H1 (cell line): ENCODE measurements around the gene QRICH1. TPM values are rescaled to one million over a fixed set of nuclear protein-coding genes. Genes with fewer than 3 reads are reported as not detected.

Experiments
- CTCF ChIA-PET: fragments of 300-600 bp; sonication (Branson Sonifier 250); formaldehyde crosslinking; loops from one replicate; lab custom pipeline; 2021; ENCODE audit not compliant: partially characterized antibody; lab: Charles Lee
- POLR2A ChIA-PET: fragments of 300-600 bp; sonication (Branson Sonifier 250); formaldehyde crosslinking; loops from one replicate; lab custom pipeline; 2021; ENCODE audit warnings: inconsistent platforms; ENCODE audit not compliant: partially characterized antibody; lab: Charles Lee
- DNase-seq, 2 experiments: peaks; one replicate each; pipeline versions ENCODE4 v3.0.0 to v3.0.0-alpha.2; 2010 to 2022; ENCODE audit warnings: low spot score in 2 of 2, low read depth in 1 of 2, mixed read lengths in 1 of 2
- FAIRE-seq: peaks from 2 replicates; lab custom pipeline; 2011; peaks lifted over from hg19 to GRCh38; lab: Jason Lieb, UNC
- H2AFZ ChIP-seq: 2 replicates; pipeline ENCODE4 v1.8.1; 2012; ENCODE audit warnings: low read length, inconsistent platforms
- H2AK5ac ChIP-seq: 2 replicates; pipeline ENCODE4 v1.6.1; 2013; ENCODE audit warnings: low read depth, low read length
- H2BK120ac ChIP-seq: replicated peaks from 2 replicates; pipeline ENCODE3; 2013; ENCODE audit warnings: low read depth, low read length, inconsistent platforms
- H2BK12ac ChIP-seq: 2 replicates; pipeline ENCODE4 v1.6.1; 2013; ENCODE audit warnings: low read depth, low read length
- H2BK15ac ChIP-seq: 2 replicates; pipeline ENCODE4 v1.6.1; 2013; ENCODE audit warnings: low read length
- H2BK20ac ChIP-seq: 2 replicates; pipeline ENCODE4 v1.6.1; 2013; ENCODE audit warnings: low read length
- H2BK5ac ChIP-seq: 2 replicates; pipeline ENCODE4 v1.6.1; 2013; ENCODE audit warnings: low read depth, low read length
- H3K14ac ChIP-seq: 2 replicates; pipeline ENCODE4 v1.6.1; 2013; ENCODE audit warnings: inconsistent platforms; ENCODE audit not compliant: insufficient read length
- H3K18ac ChIP-seq: 2 replicates; pipeline ENCODE4 v1.6.1; 2013; ENCODE audit warnings: low read length; ENCODE audit errors: extremely low read depth
- H3K23ac ChIP-seq: 2 replicates; pipeline ENCODE4 v1.6.1; 2013; ENCODE audit warnings: inconsistent platforms; ENCODE audit not compliant: insufficient read length
- H3K23me2 ChIP-seq: 2 replicates; pipeline ENCODE4 v1.6.1; 2013; ENCODE audit warnings: low read depth, low read length
- H3K27ac ChIP-seq: 2 replicates; pipeline ENCODE4 v1.6.1; 2011; ENCODE audit warnings: low read depth, low read length, inconsistent platforms
- H3K27me3 ChIP-seq, 4 experiments: replicated peaks in 1 of 4; 1 replicate in 1 of 4; 2 replicates in 3 of 4; pipeline versions ENCODE4 v1.6.1 to v1.8.1; 2011 to 2013; ENCODE audit warnings: low read length in 3 of 4, mild to moderate bottlenecking in 3 of 4, inconsistent platforms in 2 of 4, mixed read lengths in 2 of 4, moderate library complexity in 1 of 4; ENCODE audit not compliant: control insufficient read depth in 3 of 4, insufficient read depth in 3 of 4; ENCODE audit errors: extremely low read depth in 1 of 4
- H3K36me3 ChIP-seq, 4 experiments: 2 replicates each; pipeline versions ENCODE4 v1.6.1 to v1.8.1; 2011 to 2013; ENCODE audit warnings: mild to moderate bottlenecking in 4 of 4, low read length in 3 of 4, moderate library complexity in 2 of 4, control low read depth in 1 of 4, inconsistent platforms in 1 of 4; ENCODE audit not compliant: insufficient read depth in 4 of 4, control insufficient read depth in 2 of 4
- H3K4ac ChIP-seq: replicated peaks from 2 replicates; pipeline ENCODE3; 2013; ENCODE audit warnings: low read length, low read depth, mixed read lengths, inconsistent platforms; ENCODE audit not compliant: insufficient read length
- H3K4me1 ChIP-seq, 4 experiments: replicated peaks in 1 of 4; 1 replicate in 1 of 4; 2 replicates in 3 of 4; pipeline versions ENCODE4 v1.6.1 to v1.8.1; 2011 to 2013; ENCODE audit warnings: low read length in 3 of 4, inconsistent platforms in 2 of 4, mixed read lengths in 1 of 4; ENCODE audit not compliant: insufficient read depth in 4 of 4, control insufficient read depth in 3 of 4
- H3K4me2 ChIP-seq, 2 experiments: 2 replicates each; pipeline versions ENCODE4 v1.6.1 to v1.8.1; 2011 to 2013; ENCODE audit warnings: low read depth in 2 of 2, low read length in 2 of 2, control low read depth in 1 of 2, inconsistent platforms in 1 of 2, mild to moderate bottlenecking in 1 of 2; ENCODE audit not compliant: insufficient read depth in 1 of 2
- H3K4me3 ChIP-seq, 4 experiments: fragments of 200-600, 300-600 bp in 1 of 4; sonication (generic), shearing (Covaris generic), sonication (Bioruptor Twin) in 1 of 4; 2 replicates each; pipeline versions ENCODE4 v1.5.1 to v1.8.1; 2011 to 2016; ENCODE audit warnings: low read length in 4 of 4, low read depth in 3 of 4, control low read depth in 2 of 4, inconsistent platforms in 2 of 4, mild to moderate bottlenecking in 2 of 4, mixed read lengths in 1 of 4, moderate library complexity in 1 of 4; ENCODE audit not compliant: insufficient read depth in 2 of 4; ENCODE audit errors: extremely low read depth in 1 of 4
- H3K56ac ChIP-seq: replicated peaks from 2 replicates; pipeline ENCODE3; 2013; ENCODE audit warnings: low read depth, mild to moderate bottlenecking, mixed read lengths, low read length, inconsistent platforms; ENCODE audit not compliant: insufficient read length
- H3K79me1 ChIP-seq: 2 replicates; pipeline ENCODE4 v1.6.1; 2013; ENCODE audit warnings: low read depth, low read length, control low read depth
- H3K79me2 ChIP-seq, 2 experiments: 2 replicates each; pipeline versions ENCODE4 v1.6.1 to v1.8.1; 2012 to 2013; ENCODE audit warnings: low read length in 2 of 2, mild to moderate bottlenecking in 2 of 2, inconsistent platforms in 1 of 2; ENCODE audit not compliant: insufficient read depth in 2 of 2, control insufficient read depth in 1 of 2
- H3K9ac ChIP-seq, 4 experiments: replicated peaks in 1 of 4; 1 replicate in 1 of 4; 2 replicates in 3 of 4; pipeline versions ENCODE4 v1.6.1 to v1.8.1; 2011 to 2013; ENCODE audit warnings: low read depth in 3 of 4, low read length in 3 of 4, control low read depth in 2 of 4, mild to moderate bottlenecking in 2 of 4, moderate library complexity in 2 of 4, inconsistent platforms in 1 of 4; ENCODE audit errors: extremely low read depth in 1 of 4
- H3K9me3 ChIP-seq, 2 experiments: 2 replicates each; pipeline versions ENCODE4 v1.6.1 to v1.8.1; 2012 to 2013; ENCODE audit warnings: mild to moderate bottlenecking in 2 of 2, moderate library complexity in 2 of 2, control low read depth in 1 of 2, inconsistent platforms in 1 of 2, low read depth in 1 of 2, low read length in 1 of 2, mixed read lengths in 1 of 2; ENCODE audit not compliant: insufficient read depth in 2 of 2
- H4K20me1 ChIP-seq, 2 experiments: replicated peaks in 1 of 2; 2 replicates each; pipeline versions ENCODE3 to v1.8.1; 2011 to 2013; ENCODE audit warnings: inconsistent platforms in 2 of 2, low read length in 2 of 2, mild to moderate bottlenecking in 1 of 2; ENCODE audit not compliant: insufficient read depth in 2 of 2, control insufficient read depth in 1 of 2
- H4K5ac ChIP-seq: 2 replicates; pipeline ENCODE4 v1.6.1; 2013; ENCODE audit warnings: low read length, low read depth, mixed read lengths, inconsistent platforms; ENCODE audit not compliant: insufficient read length
- H4K8ac ChIP-seq: 2 replicates; pipeline ENCODE4 v1.8.0; 2013; ENCODE audit warnings: mild to moderate bottlenecking, moderate library complexity, low read length, inconsistent platforms; ENCODE audit not compliant: insufficient read depth; ENCODE audit errors: extremely low read depth
- H4K91ac ChIP-seq: replicated peaks from 2 replicates; pipeline ENCODE3; 2013; ENCODE audit warnings: low read length, mixed read lengths, inconsistent platforms; ENCODE audit not compliant: insufficient read length
- KDM5A ChIP-seq: fragments of 200-600 bp; IDR thresholded peaks from 2 replicates; pipeline ENCODE4 v1.7.1; 2012; ENCODE audit warnings: mild to moderate bottlenecking, low read length, inconsistent platforms, mixed read lengths
- PHF8 ChIP-seq: fragments of 200-600 bp; sonication (generic); conservative IDR thresholded peaks from 2 replicates; pipeline ENCODE4 v1.7.1; 2012; ENCODE audit warnings: low read depth, mild to moderate bottlenecking, inconsistent platforms, low read length, moderate library complexity
- POU5F1 ChIP-seq: IDR thresholded peaks from 2 replicates; pipeline ENCODE4 v1.6.1; 2011; ENCODE audit warnings: low read depth, mild to moderate bottlenecking, low read length, moderate library complexity
- SIRT6 ChIP-seq: IDR thresholded peaks from one replicate; pipeline ENCODE4 v1.7.1; 2012; ENCODE audit warnings: low read length, inconsistent platforms
- SP2 ChIP-seq: IDR thresholded peaks from 2 replicates; pipeline ENCODE4 v1.6.1; 2012; ENCODE audit warnings: mild to moderate bottlenecking, low read length, inconsistent platforms
- TAF7 ChIP-seq: optimal IDR thresholded peaks from 2 replicates; pipeline ENCODE3; 2011; ENCODE audit warnings: low read depth, mild to moderate bottlenecking, inconsistent platforms, low read length, moderate library complexity, borderline replicate concordance
- ZNF274 ChIP-seq: IDR thresholded peaks from 2 replicates; pipeline ENCODE4 v1.7.0; 2012; ENCODE audit warnings: low read length, borderline replicate concordance; ENCODE audit errors: extremely low read depth
- WGBS, 2 experiments: shearing (Covaris generic) in 1 of 2; methylation state at CpG; one replicate each; pipeline versions ENCODE4 v1.1.6 to v1.1.7; 2013 to 2015; ENCODE audit warnings: low lambda C conversion rate in 2 of 2, mixed read lengths in 2 of 2, inconsistent platforms in 1 of 2, low coverage in 1 of 2, missing lambda C conversion rate in 1 of 2; ENCODE audit not compliant: insufficient replicate concordance in 2 of 2, insufficient coverage in 1 of 2, insufficient read length in 1 of 2; ENCODE audit errors: extremely low coverage in 1 of 2, missing lambda C conversion rate in 1 of 2; 5-methylcytosine and 5-hydroxymethylcytosine counted together
- polyA plus RNA-seq, 7 experiments: library from polyadenylated mRNA; depleted of rRNA in 3 of 7; stranded (reverse) in 5 of 7; unstranded in 2 of 7; fragments of >200 nt in 5 of 7; fragments of 200-250 nt in 2 of 7; gene quantifications; 1 replicate in 5 of 7; 2 replicates in 1 of 7; 4 replicates in 1 of 7; pipeline versions ENCODE4 v1.2.1 to v1.2.3, GENCODE V29; 2011 to 2013; ENCODE audit warnings: missing spikeins in 2 of 7, mixed read lengths in 2 of 7
- total RNA-seq: library from RNA; stranded (reverse); fragmentation: NEBNext Ultra II Directional; extraction: Animal tissue kit (Norgen Biotek cat#: 25700); gene quantifications from 2 replicates; pipeline ENCODE4 v1.2.1, GENCODE V29; 2021
- TF ChIP-seq, protein P1 (sequence below): IDR thresholded peaks from 2 replicates; pipeline ENCODE4 v1.6.1; 2012; ENCODE audit warnings: inconsistent platforms

QRICH1 gene
- total and polyA plus RNA-seq, 2 of the 8 experiments (the other 6 are each of a cell fraction or from before 2014, with no cell fraction given), result 128 to 142 TPM

DNA sequence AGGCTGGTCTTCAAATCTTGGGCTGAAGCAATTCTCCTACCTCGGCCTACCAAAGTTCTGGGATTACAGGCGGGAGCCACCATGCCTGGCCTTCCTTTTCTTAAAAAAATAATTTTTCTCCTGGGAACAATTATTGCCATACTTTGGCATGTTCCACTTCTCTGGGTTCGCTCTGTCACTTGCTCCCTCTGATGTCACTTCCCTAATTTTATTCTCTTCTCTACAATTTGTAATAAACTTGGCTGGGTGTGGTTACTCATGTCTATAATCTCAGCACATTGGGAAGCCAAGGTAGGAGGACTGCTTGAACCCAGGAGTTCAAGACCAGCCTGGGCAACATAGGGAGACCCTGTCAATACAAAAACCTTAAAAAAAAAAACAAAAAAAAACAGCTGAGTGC lies 58.6 kb downstream of the QRICH1 start:
- Histone ChIP-seq H2BK20ac (no peak overlapping the region), H4K5ac (no peak overlapping the region), H3K9ac (no peak overlapping the region), H2BK15ac (no peak overlapping the region), H4K91ac (no peak overlapping the region), H3K14ac (no peak overlapping the region), H3K79me2 (no peaks in the 10 kb centered on the region), H2BK12ac (no peak overlapping the region), H2BK5ac (no peak overlapping the region), H3K27me3 (no peaks in the 10 kb centered on the region), H2AFZ (no peak overlapping the region), H3K56ac (no peak overlapping the region), H2BK120ac (no peak overlapping the region), H3K4me2 (no peak overlapping the region), H3K4me1 (no peaks in the 10 kb centered on the region), H4K20me1 (peaks cover 7 to 9% of the 10 kb centered on the region in 2 experiments), H4K8ac (no peak overlapping the region), H3K27ac (no peak overlapping the region), H3K36me3 (peaks cover 20 to 49% (median 36%) of the 10 kb centered on the region in 4 experiments), H3K4me3 (no peak overlapping the region), H3K23me2 (no peaks in the 10 kb centered on the region), H3K9me3 (no peaks in the 10 kb centered on the region), H3K4ac (no peak overlapping the region), H3K79me1 (peaks cover 2% of the 10 kb centered on the region; the same call in 1 of the 2 replicates), H3K23ac (no peak overlapping the region), H3K18ac (no peak overlapping the region), H2AK5ac (no peak overlapping the region)
- no peak for DNase-seq
- ChIA-PET POLR2A (interaction anchor here (0.6 to 5.5 kb wide), 3 partner anchors 13 to 408 kb away, joined by 3 to 41 read pairs (median 3); partner anchors contain the start of gene NDUFAF3), CTCF (no interaction called here)
- 89% methylated on average over 3 of the region's 3 CpGs; no CpG with 5 or more reads in 1 of the 2 experiments for WGBS, 2 experiments
- no peak for FAIRE-seq
- TF ChIP-seq PHF8 (no peak), SP2 (no peak), SIRT6 (no peak), KDM5A (no peak), POU5F1 (no peak), ZNF274 (no peak), TAF7 (no peak)
- TF ChIP-seq, protein P1, sequence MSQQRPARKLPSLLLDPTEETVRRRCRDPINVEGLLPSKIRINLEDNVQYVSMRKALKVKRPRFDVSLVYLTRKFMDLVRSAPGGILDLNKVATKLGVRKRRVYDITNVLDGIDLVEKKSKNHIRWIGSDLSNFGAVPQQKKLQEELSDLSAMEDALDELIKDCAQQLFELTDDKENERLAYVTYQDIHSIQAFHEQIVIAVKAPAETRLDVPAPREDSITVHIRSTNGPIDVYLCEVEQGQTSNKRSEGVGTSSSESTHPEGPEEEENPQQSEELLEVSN, result no peak
